GM12878 (cell line): ENCODE measurements around the gene PDPN. TPM values are rescaled to one million over a fixed set of nuclear protein-coding genes. Genes with fewer than 3 reads are reported as not detected.

ENCODE experiments used
- ATAC-seq: fragments of 200-7000 bp; cut with Tn5 transposase; 3 replicates; pipeline ENCODE4 v1.9.1; 2020; ENCODE audit warnings: mild to moderate bottlenecking, moderate library complexity
- BruUV-seq: library from RNA; stranded (reverse); fragments of 400-500 nt; replicated peaks from 2 replicates; lab custom pipeline; 2021; lab: Mats Ljungman, UMichigan
- CTCF ChIA-PET: fragments of 300-600 bp; sonication (Branson Sonifier 250); formaldehyde crosslinking; extraction: SDS; loops from one replicate; lab custom pipeline; 2021; ENCODE audit warnings: inconsistent platforms; lab: Yijun Ruan, JAX
- POLR2A ChIA-PET: fragments of 350-600 bp; formaldehyde crosslinking; extraction: SDS; loops from one replicate; lab custom pipeline; 2021; ENCODE audit warnings: inconsistent platforms; lab: Charles Lee
- RAD21 ChIA-PET: fragments of 300-600 bp; sonication (Branson Sonifier 250); formaldehyde crosslinking; loops from one replicate; lab custom pipeline; 2023; ENCODE audit warnings: antibody characterized with exemption; ENCODE audit not compliant: unreplicated experiment; lab: Charles Lee
- SMC1A ChIA-PET: fragments of 300-600 bp; sonication (Branson Sonifier 250); formaldehyde crosslinking; loops from one replicate; lab custom pipeline; 2023; ENCODE audit not compliant: unreplicated experiment, uncharacterized antibody; lab: Charles Lee
- DNase-seq: peaks from one replicate; pipeline ENCODE4 v3.0.0-alpha.2; 2011; ENCODE audit warnings: low read depth, low spot score
- FAIRE-seq: peaks from 3 replicates; lab custom pipeline; 2011; peaks lifted over from hg19 to GRCh38; lab: Jason Lieb, UNC
- H2AFZ ChIP-seq: 2 replicates; pipeline ENCODE4 v1.6.0; 2011; ENCODE audit warnings: low read depth, low read length, control low read depth; ENCODE audit not compliant: control insufficient read depth
- H3K27ac ChIP-seq: 2 replicates; pipeline ENCODE4 v1.5.1; 2011; ENCODE audit warnings: control low read depth; ENCODE audit not compliant: control insufficient read depth, insufficient read depth
- H3K27me3 ChIP-seq, 2 experiments: replicated peaks in 1 of 2; 2 replicates each; pipeline versions ENCODE4 v1.6.0 to v1.6.1; 2011; ENCODE audit warnings: low read length in 1 of 2; ENCODE audit not compliant: control insufficient read depth in 2 of 2, insufficient read depth in 2 of 2
- H3K36me3 ChIP-seq, 2 experiments: 2 replicates each; pipeline ENCODE4 v1.5.1; 2011; ENCODE audit warnings: low read length in 1 of 2; ENCODE audit not compliant: control insufficient read depth in 2 of 2, insufficient read depth in 2 of 2
- H3K4me1 ChIP-seq: 2 replicates; pipeline ENCODE4 v1.6.1; 2011; ENCODE audit warnings: mild to moderate bottlenecking, low read length, moderate library complexity, mixed read lengths; ENCODE audit not compliant: control insufficient read depth, insufficient read depth
- H3K4me2 ChIP-seq: 2 replicates; pipeline ENCODE4 v1.6.0; 2011; ENCODE audit warnings: control low read depth; ENCODE audit not compliant: control insufficient read depth, insufficient read depth
- H3K4me3 ChIP-seq: fragments of 200-600 bp; sonication (generic); 2 replicates; pipeline ENCODE4 v1.5.1; 2016
- H3K79me2 ChIP-seq: 2 replicates; pipeline ENCODE4 v1.6.0; 2011; ENCODE audit warnings: low read length; ENCODE audit not compliant: control insufficient read depth, insufficient read depth
- H3K9ac ChIP-seq: 2 replicates; pipeline ENCODE4 v1.8.0; 2011; ENCODE audit warnings: low read length, control low read depth, mixed read lengths; ENCODE audit not compliant: control insufficient read depth, insufficient read depth
- H3K9me3 ChIP-seq: replicated peaks from 3 replicates; pipeline ENCODE4 v1.5.1; 2011; ENCODE audit warnings: mild to moderate bottlenecking, low read length; ENCODE audit not compliant: control insufficient read depth, insufficient read depth
- H4K20me1 ChIP-seq: 2 replicates; pipeline ENCODE4 v1.6.0; 2011; ENCODE audit not compliant: control insufficient read depth, insufficient read depth
- BMI1 ChIP-seq: fragments of 450-650 bp; IDR thresholded peaks from 2 replicates; pipeline ENCODE4 v1.6.1; 2016; ENCODE audit warnings: mild to moderate bottlenecking, moderate library complexity, borderline replicate concordance
- CTCF ChIP-seq, 3 experiments: IDR thresholded peaks in 2 of 3; conservative IDR thresholded peaks in 1 of 3; 2 replicates each; pipeline ENCODE4 v1.5.1; 2011; ENCODE audit warnings: low read depth in 3 of 3, low read length in 3 of 3, mild to moderate bottlenecking in 3 of 3, control low read depth in 2 of 3, moderate library complexity in 2 of 3, inconsistent platforms in 1 of 3, mixed read lengths in 1 of 3; ENCODE audit not compliant: control insufficient read depth in 2 of 3, insufficient read depth in 1 of 3; ENCODE audit errors: extremely low read depth in 1 of 3
- HSF1 ChIP-seq: fragments of 150-350 bp; IDR thresholded peaks from 2 replicates; pipeline ENCODE4 v1.6.1; 2014; ENCODE audit warnings: mild to moderate bottlenecking, low read depth, low read length
- JUND ChIP-seq: IDR thresholded peaks from 2 replicates; pipeline ENCODE4 v1.6.1; 2012; ENCODE audit warnings: low read depth, mild to moderate bottlenecking, low read length, improper control_type of control experiment, moderate library complexity
- TCF12 ChIP-seq: IDR thresholded peaks from 2 replicates; pipeline ENCODE4 v1.6.1; 2011; ENCODE audit warnings: low read depth, mild to moderate bottlenecking, low read length
- WGBS: methylation state at CpG from one replicate; pipeline ENCODE4 v1.1.6; 2016; ENCODE audit warnings: low lambda C conversion rate; ENCODE audit not compliant: insufficient replicate concordance, insufficient coverage; ENCODE audit errors: missing lambda C conversion rate; 5-methylcytosine and 5-hydroxymethylcytosine counted together
- in situ Hi-C: fragments of 300-500 bp; cut with MboI; formaldehyde crosslinking; loops from 9 replicates; pipeline ENCODE4 v1.14.3; 2018; ENCODE audit warnings: mixed read lengths
- intact Hi-C: fragments of 100-400 bp; cut with micrococcal nuclease; formaldehyde crosslinking; loops from one replicate; pipeline ENCODE4 v1.14.2; 2022; ENCODE audit not compliant: unreplicated experiment
- polyA plus RNA-seq, 11 experiments: library from polyadenylated mRNA; depleted of rRNA in 4 of 11; unstranded in 6 of 11; stranded (reverse) in 5 of 11; fragments of >200 nt; fragmentation: Nextera tagmentation in 4 of 11; fragmentation: Illumina TruSeq in 1 of 11; extraction: Ambion mirVana in 4 of 11; extraction: Trizol in 1 of 11; gene quantifications; 1 replicate in 1 of 11; 2 replicates in 10 of 11; pipeline versions ENCODE4 v1.2.1 to v1.2.3, GENCODE V29; 2011 to 2016; ENCODE audit warnings: inconsistent platforms in 2 of 11, missing spikeins in 2 of 11, low read depth in 1 of 11
- total RNA-seq, 4 experiments: library from RNA; depleted of rRNA in 3 of 4; stranded (reverse); fragments of >200 nt in 3 of 4; fragmentation: Illumina TruSeq in 1 of 4; extraction: Trizol in 1 of 4; gene quantifications; 2 replicates each; pipeline versions ENCODE4 v1.2.1 to v1.2.3, GENCODE V29; 2013 to 2021

Gene PDPN
- total and polyA plus RNA-seq, 10 of the 15 experiments (the other 5 are each of a cell fraction or from before 2014, with no cell fraction given) = 0.21 TPM; not detected in 9

- RAD21 ChIA-PET = no interaction called here
- no peak overlapping the region for H2AFZ ChIP-seq
- no peak overlapping the region for H3K4me2 ChIP-seq
- no TSS peak for BruUV-seq
- peak; percentile 30 to 56 (median 51) for TF ChIP-seq CTCF (IDR thresholded peaks at IDR 0.05 in 2 of 3, conservative IDR thresholded peaks at IDR 0.05 in 1 of 3; ENCODE audit: control insufficient read depth in 2 of 3, extremely low read depth in 1 of 3, insufficient read depth in 1 of 3, low read depth in 3 of 3, low read length in 3 of 3)
- no peak for TF ChIP-seq BMI1
- TF ChIP-seq, all 136 proteins: peak for 1
- Histone ChIP-seq H3K27me3 (no peaks in the 10 kb centered on the region), H3K27ac (no peak overlapping the region), H3K9me3 (no peaks in the 10 kb centered on the region), H3K79me2 (no peaks in the 10 kb centered on the region), H3K36me3 (no peaks in the 10 kb centered on the region), H3K4me3 (no peak overlapping the region), H4K20me1 (no peaks in the 10 kb centered on the region), H3K9ac (no peak overlapping the region), H3K4me1 (no peaks in the 10 kb centered on the region)
- DNase-seq (no peak), FAIRE-seq (no peak), ATAC-seq (0 out of 3 replicates have a peak, but pooled peaks have one; percentile 31)
- in situ Hi-C loops = no loop called here
- CTCF ChIA-PET = no interaction called here
- intact Hi-C loops = no loop called here
- POLR2A ChIA-PET = no interaction called here
- 29% methylated on average over 5 of the region's 5 CpGs for WGBS
- SMC1A ChIA-PET = no interaction called here
These were observed 12.7 kb upstream of the PDPN start for GRCh38 chr1:13570924-13571323.

GRCh38 chr1:13573586-13573985, 10.0 kb upstream of the PDPN start:
- no peak for TF ChIP-seq TCF12
- no peak for TF ChIP-seq JUND
- TF ChIP-seq HSF1 = no peak
- TF ChIP-seq, all 136 proteins: peak for 0
- 38% methylated on average over 4 of the region's 4 CpGs for WGBS
- in situ Hi-C loops = no loop called here

More at GRCh38 chr1:13573586-13573985, 10.0 kb upstream of the PDPN start:
- intact Hi-C loops = no loop called here
- ChIA-PET SMC1A (no interaction called here), CTCF (no interaction called here), RAD21 (no interaction called here), POLR2A (no interaction called here)
- no TSS peak for BruUV-seq
- H4K20me1 ChIP-seq = no peaks in the 10 kb centered on the region
- no peak overlapping the region for H3K27ac ChIP-seq
- H3K4me3 ChIP-seq = no peak overlapping the region
- no peaks in the 10 kb centered on the region for H3K9me3 ChIP-seq
- H3K9ac ChIP-seq = no peak overlapping the region
- H3K4me2 ChIP-seq = no peak overlapping the region
- no peak for ATAC-seq
- no peak overlapping the region for H2AFZ ChIP-seq
- H3K36me3 ChIP-seq = no peaks in the 10 kb centered on the region
- no peak for FAIRE-seq
- DNase-seq = no peak
- H3K79me2 ChIP-seq = no peaks in the 10 kb centered on the region
- no peaks in the 10 kb centered on the region for H3K27me3 ChIP-seq
- no peaks in the 10 kb centered on the region for H3K4me1 ChIP-seq
